Testis (tissue), 2 donors: ENCODE measurements around the gene MACO1.

Experiments used
- POLR2A ChIP-seq: fragments of 450-650 bp; IDR thresholded peaks from one replicate; pipeline ENCODE4 v1.6.1; 2017; ENCODE audit warnings: antibody characterized with exemption, mild to moderate bottlenecking, moderate library complexity
- TF ChIP-seq, protein P1 (sequence below), 3 experiments: fragments of 450-650 bp in 2 of 3; fragments of 200-600 bp in 1 of 3; sonication (generic) in 1 of 3; IDR thresholded peaks; one replicate each; pipeline ENCODE4 v1.5.1; 2016 to 2019; ENCODE audit warnings: antibody characterized with exemption in 3 of 3, mild to moderate bottlenecking in 2 of 3, moderate library complexity in 1 of 3

DNA sequence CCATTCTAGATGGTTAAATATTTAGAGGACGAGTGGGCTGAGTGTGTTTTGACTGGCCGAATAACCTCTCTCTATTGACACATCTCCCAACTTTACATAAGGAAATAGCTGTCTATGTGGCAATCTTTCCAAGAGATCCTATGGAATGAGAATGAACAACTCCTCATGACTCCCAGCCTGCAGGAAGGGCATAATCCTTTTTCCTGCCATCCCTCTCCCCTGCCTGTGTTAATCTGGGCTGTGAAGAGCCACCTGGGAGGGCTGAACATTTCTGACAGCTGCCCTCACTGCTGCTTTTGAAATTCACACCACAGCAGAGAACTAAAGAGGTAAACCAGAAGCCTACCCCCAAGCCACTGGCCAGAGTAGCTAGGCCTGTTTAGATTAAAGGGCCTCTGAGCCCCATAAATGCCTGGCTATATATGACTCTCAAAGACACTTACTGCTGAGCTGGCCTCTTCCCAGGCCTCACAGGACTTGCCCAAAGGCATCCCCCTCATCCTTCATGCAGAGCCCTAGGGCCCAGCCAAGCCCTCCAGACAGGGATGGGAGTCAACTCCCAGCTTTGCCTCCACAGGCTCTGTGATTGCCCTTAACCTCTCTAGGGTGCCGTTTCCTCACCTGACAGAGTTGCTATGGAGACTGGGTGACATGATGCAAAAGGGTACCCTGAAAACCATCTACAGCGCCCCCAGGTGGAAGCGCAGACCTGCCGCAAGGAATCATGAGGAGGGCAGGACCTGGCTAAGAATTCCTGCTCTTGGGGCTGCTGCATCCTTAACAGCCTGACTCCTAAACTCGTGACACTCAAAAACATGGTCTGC lies 70.8 kb downstream of the MACO1 start:
- TF ChIP-seq, protein P1, sequence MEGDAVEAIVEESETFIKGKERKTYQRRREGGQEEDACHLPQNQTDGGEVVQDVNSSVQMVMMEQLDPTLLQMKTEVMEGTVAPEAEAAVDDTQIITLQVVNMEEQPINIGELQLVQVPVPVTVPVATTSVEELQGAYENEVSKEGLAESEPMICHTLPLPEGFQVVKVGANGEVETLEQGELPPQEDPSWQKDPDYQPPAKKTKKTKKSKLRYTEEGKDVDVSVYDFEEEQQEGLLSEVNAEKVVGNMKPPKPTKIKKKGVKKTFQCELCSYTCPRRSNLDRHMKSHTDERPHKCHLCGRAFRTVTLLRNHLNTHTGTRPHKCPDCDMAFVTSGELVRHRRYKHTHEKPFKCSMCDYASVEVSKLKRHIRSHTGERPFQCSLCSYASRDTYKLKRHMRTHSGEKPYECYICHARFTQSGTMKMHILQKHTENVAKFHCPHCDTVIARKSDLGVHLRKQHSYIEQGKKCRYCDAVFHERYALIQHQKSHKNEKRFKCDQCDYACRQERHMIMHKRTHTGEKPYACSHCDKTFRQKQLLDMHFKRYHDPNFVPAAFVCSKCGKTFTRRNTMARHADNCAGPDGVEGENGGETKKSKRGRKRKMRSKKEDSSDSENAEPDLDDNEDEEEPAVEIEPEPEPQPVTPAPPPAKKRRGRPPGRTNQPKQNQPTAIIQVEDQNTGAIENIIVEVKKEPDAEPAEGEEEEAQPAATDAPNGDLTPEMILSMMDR (IDR thresholded peaks at IDR 0.05), result no peak
- no peak for TF ChIP-seq POLR2A
